Activated CD8-positive, alpha-beta memory T cell treated with anti-CD3 and anti-CD28 coated beads for 1 hour (primary cell): ENCODE measurements around the gene MACO1.
"Not testable (repeated sequence)": the region's sequence is repeated elsewhere in the genome, so short reads cannot be mapped to it uniquely, and the experiment has no call there.

Experiments
- DNase-seq, 2 donors: peaks; one replicate each; pipeline ENCODE4 v3.0.0-alpha.2; 2020; ENCODE audit warnings: low read depth in 1 of 2; ENCODE audit errors: extremely low read depth in 1 of 2

The MACO1 gene

DNA sequence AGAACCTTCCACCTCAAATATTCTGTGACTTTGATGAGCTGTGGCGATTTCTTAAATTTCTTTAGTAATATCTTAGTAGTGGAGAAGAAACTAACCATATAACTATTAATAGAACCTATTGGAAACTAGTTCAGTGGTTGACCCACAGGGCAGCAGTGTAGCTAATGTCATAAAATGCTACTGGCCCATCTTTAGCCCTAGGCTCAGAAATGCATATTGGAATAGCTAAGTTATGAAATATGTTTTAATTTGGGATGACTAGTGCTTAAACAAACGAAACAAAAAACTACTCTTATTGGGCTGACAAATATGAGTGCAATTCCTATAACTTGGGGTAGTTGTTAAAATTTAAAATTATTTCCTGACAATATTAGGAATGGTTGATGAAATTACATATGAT is 20.2 kb downstream of the MACO1 start:
- no peak for DNase-seq

- DNase-seq: no peak
Observed at GRCh38 chr1:25451908-25452307, 21.2 kb downstream of the MACO1 start.

DNA sequence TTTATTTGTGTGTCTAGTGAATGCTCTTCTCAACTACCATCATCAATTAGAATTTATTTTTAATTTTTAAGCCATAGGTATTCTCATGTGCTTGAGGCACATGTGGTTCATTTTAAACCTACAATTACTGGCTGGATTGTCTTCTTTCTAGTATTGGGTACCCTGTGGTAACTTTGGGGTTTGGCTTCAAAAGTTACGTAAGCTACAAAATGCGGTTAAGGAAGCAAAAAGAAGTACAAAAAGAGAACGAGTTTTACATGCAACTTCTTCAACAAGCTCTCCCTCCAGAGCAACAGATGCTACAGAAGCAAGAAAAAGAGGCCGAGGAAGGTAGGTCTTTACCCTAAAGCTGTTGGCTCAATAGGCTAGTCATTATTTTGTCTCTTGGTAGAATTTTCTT is 25.8 kb downstream of the MACO1 start:
- no peak for DNase-seq

DNA sequence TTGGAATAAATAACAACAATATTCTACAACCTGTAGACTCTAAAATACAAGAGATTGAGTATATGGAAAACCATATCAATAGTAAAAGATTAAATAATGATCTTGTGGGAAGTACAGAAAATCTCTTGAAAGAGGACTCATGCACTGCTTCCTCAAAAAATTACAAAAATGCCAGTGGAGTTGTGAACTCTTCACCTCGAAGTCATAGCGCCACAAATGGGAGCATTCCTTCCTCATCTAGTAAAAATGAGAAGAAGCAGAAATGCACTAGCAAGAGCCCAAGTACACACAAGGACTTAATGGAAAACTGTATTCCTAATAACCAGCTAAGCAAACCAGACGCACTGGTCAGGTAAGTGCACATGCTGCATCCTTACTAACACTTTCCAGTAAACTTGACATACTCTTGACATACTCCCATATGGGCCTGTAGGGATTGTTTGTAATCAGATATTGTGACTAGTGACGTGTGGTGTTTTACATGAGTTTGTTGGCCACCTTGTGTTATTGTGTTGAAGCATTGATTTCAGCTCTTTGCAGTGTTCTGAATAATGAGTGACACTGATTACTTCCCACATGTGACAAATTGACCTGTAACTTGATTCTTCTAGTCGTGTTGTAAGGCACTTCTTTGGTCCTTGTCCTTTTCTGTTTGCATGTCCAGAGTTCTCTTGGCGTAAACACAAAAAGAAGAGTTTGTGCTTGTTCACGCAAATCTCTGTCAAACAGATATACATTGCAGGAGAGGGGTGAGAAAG is 28.0 kb downstream of the MACO1 start:
- DNase-seq: no peak

- no peak for DNase-seq
Observed at GRCh38 chr1:25460020-25460419, 29.3 kb downstream of the MACO1 start.

DNA sequence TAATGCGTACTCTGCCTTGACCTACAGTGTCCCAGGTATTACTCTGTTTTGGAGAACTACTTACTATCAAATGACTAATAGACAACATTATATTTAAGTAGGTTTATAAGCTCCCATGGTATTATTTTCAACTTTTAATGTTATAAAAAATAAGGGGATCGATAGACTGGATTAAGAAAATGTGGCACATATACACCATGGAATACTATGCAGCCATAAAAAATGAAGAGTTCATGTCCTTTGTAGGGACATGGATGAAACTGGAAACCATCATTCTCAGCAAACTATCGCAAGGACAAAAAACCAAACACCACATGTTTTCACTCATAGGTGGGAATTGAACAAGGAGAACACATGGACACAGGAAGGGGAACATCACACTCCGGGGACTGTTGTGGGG is 30.1 kb downstream of the MACO1 start:
- DNase-seq: not testable (repeated sequence)

- no peak for DNase-seq
Observed at GRCh38 chr1:25461849-25462248, 31.2 kb downstream of the MACO1 start.

DNA sequence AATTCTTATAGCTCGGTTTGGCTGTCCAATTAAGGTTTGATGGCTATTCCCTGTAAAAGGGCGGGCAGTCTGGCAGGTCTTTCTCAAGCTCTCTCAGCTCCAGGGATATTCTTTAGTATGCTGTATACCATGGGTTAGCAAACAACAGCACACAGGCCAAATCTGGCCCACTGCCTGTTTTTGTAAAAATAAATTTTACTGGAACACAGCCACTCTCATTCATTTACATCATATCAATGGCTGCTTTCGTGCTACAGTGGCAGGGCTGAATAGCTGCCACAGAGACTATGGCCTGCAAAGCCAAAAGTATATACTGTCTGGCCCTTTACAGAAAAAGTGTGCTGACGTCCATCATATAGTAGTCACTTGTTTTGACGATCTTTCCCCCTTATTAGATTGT is 32.0 kb downstream of the MACO1 start:
- DNase-seq: no peak

DNA sequence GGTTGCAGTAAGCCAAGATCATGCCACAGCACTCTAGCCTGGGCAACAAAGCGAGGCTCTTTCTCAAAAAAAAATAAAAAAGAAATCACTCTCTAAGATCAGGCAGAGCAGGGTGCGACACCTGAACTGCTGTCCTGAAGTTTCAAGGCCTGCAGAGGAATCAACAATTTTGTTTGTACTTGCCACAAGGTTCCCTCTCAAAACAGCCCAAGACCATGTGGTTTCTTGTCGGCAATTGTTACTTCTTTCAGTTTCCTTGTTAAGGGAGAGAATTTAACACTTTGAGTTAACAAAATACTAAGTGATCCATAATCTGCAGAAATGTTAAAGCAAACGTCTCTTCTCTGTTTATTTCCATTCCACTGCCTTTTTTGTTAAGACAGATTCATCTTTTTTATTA is 36.5 kb downstream of the MACO1 start:
- no peak for DNase-seq

GRCh38 chr1:25467616-25468015 is 36.9 kb downstream of the MACO1 start:
- DNase-seq: no peak

DNA sequence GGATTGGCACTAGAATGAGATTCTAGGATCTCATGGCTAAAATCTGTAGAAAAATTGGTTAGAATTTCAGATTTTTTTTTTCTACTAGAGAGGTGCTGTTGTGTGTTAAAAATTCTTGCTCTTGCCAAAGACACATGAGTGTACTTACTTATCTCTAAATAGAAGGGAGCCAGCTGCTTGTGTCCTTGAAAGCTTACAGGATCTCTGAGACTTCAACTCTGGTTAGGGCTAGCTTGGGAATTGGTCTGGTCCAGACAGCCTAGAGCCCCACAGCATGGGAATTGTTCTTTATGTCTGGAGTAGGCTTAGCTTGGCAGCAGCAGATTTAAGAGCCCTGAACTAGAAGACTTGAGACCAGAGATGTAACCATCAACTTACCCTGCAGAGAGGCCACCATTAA is 37.3 kb downstream of the MACO1 start:
- no peak for DNase-seq

DNA sequence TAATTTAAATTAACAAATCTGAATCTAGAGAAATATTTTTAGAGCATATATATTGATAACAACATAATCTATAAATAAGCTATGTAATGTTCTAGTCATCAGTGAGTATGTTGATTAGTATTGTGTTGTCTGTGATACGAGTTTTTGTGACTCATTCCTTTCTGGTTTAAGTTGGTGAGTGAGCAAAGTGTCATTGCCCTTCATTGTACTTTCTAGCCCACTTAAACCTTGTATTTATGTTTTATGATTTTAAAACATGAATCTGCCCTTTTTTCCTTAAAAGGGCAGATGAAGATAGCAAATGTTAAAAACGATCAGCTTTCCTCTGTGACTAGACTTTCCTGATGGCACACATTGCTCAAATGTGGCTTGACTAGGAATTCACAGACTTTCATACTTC is 38.5 kb downstream of the MACO1 start:
- no peak for DNase-seq

DNA sequence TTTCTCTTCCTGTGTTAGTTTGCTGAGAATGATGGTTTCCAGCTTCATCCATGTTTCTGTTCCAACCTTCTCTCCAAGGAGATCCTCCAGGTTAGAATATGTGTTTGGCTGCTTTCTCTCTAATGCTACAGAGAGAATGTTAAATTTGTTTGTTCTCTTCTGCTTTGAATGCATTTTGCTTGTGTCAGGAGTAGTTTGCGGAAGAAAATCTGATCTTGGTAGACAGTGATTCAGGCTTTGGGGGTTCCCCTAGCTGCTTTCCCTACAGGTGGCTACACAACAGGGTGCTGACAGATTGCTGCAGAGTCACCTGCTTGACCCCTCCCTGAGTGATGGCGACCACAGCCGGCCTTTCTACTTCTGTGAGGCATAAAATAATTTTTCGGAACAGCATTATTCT is 41.8 kb downstream of the MACO1 start:
- no peak for DNase-seq

DNA sequence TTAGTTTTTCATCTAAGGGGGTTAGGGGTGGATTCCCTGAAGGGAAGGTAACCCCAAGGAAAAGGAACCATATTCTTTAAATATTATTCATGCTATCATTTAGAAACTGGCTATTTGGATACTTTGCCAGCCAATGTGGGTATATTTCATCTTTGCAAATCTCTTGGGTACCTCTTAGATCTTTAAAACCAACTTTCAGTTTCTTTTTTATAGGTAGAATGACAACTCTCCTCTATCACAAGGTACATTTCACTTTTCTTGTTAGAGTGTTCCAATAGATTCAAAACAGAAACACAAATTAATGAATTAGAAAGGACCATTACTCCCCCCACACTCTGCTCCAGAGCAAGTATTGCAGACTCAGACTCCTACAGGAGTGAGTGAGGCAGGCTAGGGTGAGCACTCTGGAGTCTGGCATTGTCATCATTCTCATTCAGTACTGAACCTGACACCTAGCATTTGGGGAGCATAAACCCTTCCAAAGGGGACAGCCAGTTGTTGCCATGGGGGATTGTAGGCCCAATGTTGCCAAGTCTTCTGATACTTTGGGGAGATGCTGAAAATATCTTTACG is 43.0 kb downstream of the MACO1 start:
- DNase-seq: no peak

GRCh38 chr1:25474439-25475047 is 43.8 kb downstream of the MACO1 start:
- no peak for DNase-seq

- no peak for DNase-seq
Observed at GRCh38 chr1:25476186-25477097, 45.7 kb downstream of the MACO1 start.

DNA sequence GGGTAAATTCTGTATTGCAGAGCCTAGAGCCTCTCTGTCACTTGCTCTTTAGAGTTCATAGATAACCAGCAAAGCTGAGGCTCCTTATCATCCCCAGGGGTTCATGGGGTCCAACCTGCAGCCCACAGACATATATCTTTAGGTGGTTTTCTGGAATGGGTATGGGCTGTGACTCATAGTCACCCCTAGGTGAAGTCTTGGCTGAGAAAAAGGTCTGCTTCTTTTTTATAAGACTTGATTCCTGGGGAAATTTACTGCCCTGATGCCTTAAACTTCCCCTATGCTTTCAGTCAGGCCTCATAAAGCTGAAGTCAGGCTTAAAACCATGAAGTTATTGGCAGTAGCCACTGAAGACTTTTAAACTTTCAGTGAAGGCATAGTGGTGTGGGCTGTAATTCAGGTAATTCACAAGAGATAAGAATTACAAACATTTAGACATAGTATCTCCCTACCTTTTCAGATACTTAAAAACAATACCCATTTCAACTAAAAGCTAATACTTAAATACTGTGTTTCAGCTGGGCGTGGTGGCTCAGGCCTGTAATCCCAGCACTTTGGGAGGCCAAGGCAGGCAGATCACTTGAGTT is 46.8 kb downstream of the MACO1 start:
- DNase-seq: no peak

DNA sequence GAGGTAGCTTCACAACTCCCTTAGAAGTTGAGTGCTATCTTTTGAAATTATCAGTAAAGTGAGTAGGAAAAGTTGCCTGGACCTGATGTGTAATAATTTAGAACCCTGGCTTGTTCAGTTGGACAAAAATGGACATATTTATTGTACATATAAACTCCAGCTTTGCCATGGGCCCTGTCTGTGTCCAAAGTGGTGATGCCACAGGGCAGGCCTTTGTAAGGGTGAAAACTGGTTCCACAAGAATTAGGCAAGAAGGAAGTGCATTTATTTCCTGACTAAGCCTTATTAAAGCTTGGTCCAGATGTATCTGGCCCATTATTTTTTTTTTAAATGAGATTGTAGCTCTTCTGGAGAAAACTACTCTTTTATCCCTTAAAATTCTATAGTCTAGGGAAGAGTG is 47.9 kb downstream of the MACO1 start:
- DNase-seq: no peak

GRCh38 chr1:25481625-25482024 is 50.9 kb downstream of the MACO1 start:
- DNase-seq: no peak

GRCh38 chr1:25482211-25482610 is 51.5 kb downstream of the MACO1 start:
- no peak for DNase-seq

- no peak for DNase-seq
Observed at GRCh38 chr1:25484096-25484495, 53.4 kb downstream of the MACO1 start.
